VCaP (cell line): ENCODE results near the gene FGFR2.
A peak's percentile ranks its signal among the peaks of the same experiment; 100 is the strongest.
"Not testable (repeated sequence)": the region's sequence is repeated elsewhere in the genome, so short reads cannot be mapped to it uniquely, and the experiment has no call there.

ENCODE experiments used
- H3K27ac ChIP-seq: fragments of 450-650 bp; 2 replicates; pipeline ENCODE4 v1.5.1; 2017
- TF ChIP-seq, protein P1 (sequence below): fragments of 450-650 bp; conservative IDR thresholded peaks from 2 replicates; pipeline ENCODE4 v1.5.1; 2017; ENCODE audit warnings: mild to moderate bottlenecking, moderate library complexity

The FGFR2 gene

DNA sequence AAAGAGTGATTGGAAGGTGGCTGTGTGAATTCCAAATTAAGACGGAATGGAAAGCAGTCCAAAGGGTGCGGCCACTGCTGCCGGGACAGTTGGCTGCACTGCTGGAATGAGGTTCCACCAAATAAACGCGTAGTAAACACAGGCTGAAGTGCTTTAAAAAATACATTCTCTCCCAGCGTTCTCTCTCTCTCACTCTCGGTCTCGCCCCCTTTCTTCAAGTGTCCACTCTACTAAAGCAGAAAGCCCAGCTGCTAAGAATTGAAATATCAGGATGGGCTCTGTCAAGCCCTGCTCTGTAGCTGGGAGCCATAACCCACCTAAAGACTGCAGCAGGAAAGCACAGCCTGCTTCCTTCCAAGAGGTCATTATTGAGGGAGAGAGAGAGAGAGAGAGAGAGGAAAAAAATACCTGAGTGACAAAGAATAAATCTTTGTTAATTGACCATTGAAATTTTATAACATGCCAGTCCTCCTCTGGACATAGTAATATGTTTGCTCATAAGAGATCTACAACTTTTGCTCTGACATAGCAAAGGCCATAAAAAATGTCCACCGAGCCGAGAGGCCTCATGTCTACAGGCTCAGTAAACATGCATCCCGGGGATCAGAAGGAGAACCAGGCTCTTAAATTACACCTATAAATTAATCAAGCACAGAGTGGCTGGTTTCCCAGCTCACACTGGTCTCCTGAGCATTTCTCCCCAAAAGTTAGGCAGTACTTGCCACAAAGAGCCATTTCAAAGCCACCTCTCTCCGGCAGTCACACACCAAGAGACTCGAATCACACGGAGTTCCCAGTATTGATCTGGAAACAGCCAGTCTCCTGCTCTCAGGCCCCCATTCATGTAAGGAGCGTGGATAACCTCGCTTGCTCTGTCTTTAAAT, 72.8 kb downstream of the FGFR2 start:
- TF ChIP-seq, protein P1, sequence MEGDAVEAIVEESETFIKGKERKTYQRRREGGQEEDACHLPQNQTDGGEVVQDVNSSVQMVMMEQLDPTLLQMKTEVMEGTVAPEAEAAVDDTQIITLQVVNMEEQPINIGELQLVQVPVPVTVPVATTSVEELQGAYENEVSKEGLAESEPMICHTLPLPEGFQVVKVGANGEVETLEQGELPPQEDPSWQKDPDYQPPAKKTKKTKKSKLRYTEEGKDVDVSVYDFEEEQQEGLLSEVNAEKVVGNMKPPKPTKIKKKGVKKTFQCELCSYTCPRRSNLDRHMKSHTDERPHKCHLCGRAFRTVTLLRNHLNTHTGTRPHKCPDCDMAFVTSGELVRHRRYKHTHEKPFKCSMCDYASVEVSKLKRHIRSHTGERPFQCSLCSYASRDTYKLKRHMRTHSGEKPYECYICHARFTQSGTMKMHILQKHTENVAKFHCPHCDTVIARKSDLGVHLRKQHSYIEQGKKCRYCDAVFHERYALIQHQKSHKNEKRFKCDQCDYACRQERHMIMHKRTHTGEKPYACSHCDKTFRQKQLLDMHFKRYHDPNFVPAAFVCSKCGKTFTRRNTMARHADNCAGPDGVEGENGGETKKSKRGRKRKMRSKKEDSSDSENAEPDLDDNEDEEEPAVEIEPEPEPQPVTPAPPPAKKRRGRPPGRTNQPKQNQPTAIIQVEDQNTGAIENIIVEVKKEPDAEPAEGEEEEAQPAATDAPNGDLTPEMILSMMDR = no peak
- H3K27ac ChIP-seq = no peak overlapping the region

- TF ChIP-seq, protein P1 = no peak
- H3K27ac ChIP-seq = peak overlapping the region; percentile 54; the same call in 1 of the 2 replicates
Observed at GRCh38 chr10:121524157-121524817, 74.0 kb downstream of the FGFR2 start.

- H3K27ac ChIP-seq = peak overlapping the region; percentile 54
- TF ChIP-seq, protein P1 = no peak
Observed at GRCh38 chr10:121522831-121523230, 75.4 kb downstream of the FGFR2 start.

DNA sequence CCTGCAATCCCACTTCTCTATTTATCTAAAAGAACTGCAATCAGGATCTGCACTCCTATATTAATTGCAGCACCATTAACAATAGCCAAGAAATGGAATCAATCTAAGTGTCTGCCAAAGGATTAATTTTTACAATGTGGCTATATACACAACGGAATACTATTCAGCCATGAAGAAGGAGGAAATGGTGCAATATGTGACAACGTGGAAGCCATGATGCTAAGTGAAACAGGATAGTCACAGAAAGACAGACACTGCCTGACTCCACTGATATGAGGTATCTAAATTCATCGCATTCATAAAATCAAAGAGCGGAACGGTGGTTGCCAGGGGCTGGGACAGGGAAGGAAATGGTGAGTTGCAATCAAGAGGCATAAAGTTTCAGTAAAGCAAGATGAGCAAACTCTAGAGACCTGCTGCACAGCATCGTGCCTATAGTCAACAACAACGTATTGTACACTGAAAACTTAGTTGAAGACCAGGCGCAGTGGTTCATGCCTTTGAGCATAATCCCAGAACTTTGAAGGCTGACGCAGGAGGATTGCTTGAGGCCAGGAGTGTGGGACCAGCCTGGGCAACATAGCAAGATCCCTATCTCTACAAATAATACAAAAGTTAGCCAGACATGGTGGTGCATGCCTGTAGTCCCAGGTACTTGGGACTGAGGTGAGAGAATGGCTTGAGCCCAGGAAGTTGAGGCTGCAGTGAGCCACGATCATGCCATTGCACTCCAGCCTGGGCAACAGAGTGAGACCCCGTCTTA, 76.3 kb downstream of the FGFR2 start:
- H3K27ac ChIP-seq = no peak overlapping the region
- TF ChIP-seq, protein P1 = no peak

DNA sequence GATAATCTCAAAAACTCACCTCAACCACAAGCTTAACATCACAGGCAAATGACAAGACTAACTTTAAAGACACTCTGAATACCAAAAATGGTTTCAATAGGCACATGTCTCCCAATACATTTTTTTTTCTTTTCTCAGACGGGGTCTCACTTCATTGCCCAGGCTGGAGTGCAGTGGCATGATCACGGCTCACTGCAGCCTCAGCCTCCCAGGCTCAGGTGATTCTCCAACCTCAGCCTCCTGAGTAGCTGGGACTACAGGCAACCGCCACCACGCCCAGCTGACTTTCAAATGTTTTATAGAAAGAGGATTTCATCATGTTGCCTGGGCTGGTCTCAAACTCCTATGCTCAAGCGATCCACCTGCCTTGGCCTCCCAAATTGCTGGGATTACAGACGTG, 77.7 kb downstream of the FGFR2 start:
- not testable (repeated sequence) for H3K27ac ChIP-seq

- TF ChIP-seq, protein P1 = no peak
Observed at GRCh38 chr10:121519901-121520493, 78.2 kb downstream of the FGFR2 start.

GRCh38 chr10:121519411-121519810, 78.8 kb downstream of the FGFR2 start:
- TF ChIP-seq, protein P1 = no peak

More at GRCh38 chr10:121519901-121520493, 78.2 kb downstream of the FGFR2 start:
- no peak overlapping the region for H3K27ac ChIP-seq

More at GRCh38 chr10:121519411-121519810, 78.8 kb downstream of the FGFR2 start:
- H3K27ac ChIP-seq = no peak overlapping the region
